Panc1 (cell line): ENCODE data around the gene CACNA1C. TPM values are rescaled to one million over a fixed set of nuclear protein-coding genes. Genes with fewer than 3 reads are reported as not detected.

Experiments
- ATAC-seq: fragments of 200-7000 bp; cut with Tn5 transposase; 2 replicates; pipeline ENCODE4 v1.9.1; 2020; ENCODE audit warnings: mild to moderate bottlenecking, moderate library complexity
- BruUV-seq: library from RNA; stranded (reverse); fragments of 400-500 nt; replicated peaks from 2 replicates; lab custom pipeline; 2021; lab: Mats Ljungman, UMichigan
- CTCF ChIA-PET: fragments of 300-600 bp; sonication (Branson Sonifier 250); formaldehyde crosslinking; loops from one replicate; lab custom pipeline; 2022; ENCODE audit warnings: antibody characterized with exemption; lab: Charles Lee
- POLR2A ChIA-PET: fragments of 300-600 bp; sonication (Branson Sonifier 250); formaldehyde crosslinking; loops from one replicate; lab custom pipeline; 2022; ENCODE audit warnings: antibody characterized with exemption; lab: Charles Lee
- DNase-seq: peaks from one replicate; pipeline ENCODE4 v3.0.0-alpha.2; 2010; ENCODE audit warnings: low read depth, low spot score
- H3K27ac ChIP-seq: 2 replicates; pipeline ENCODE4 v1.5.1; 2011; ENCODE audit warnings: mild to moderate bottlenecking, low read length, inconsistent platforms
- H3K27me3 ChIP-seq: fragments of 200-500 bp; sonication (Bioruptor generic); 2 replicates; pipeline ENCODE4 v1.6.0; 2014; ENCODE audit warnings: low read length, inconsistent platforms; ENCODE audit not compliant: control insufficient read depth, insufficient read depth
- H3K36me3 ChIP-seq: fragments of 200-500 bp; sonication (Bioruptor generic); 2 replicates; pipeline ENCODE4 v1.5.1; 2014; ENCODE audit warnings: inconsistent platforms, mild to moderate bottlenecking, low read length, moderate library complexity; ENCODE audit not compliant: control insufficient read depth, insufficient read depth
- H3K4me1 ChIP-seq: 2 replicates; pipeline ENCODE4 v1.5.1; 2011; ENCODE audit warnings: inconsistent platforms, mild to moderate bottlenecking, low read length, moderate library complexity; ENCODE audit not compliant: control insufficient read depth, insufficient read depth
- H3K4me3 ChIP-seq, 2 experiments: 2 replicates each; pipeline ENCODE4 v1.5.1; 2011 to 2012; ENCODE audit warnings: low read depth in 2 of 2, low read length in 2 of 2, mild to moderate bottlenecking in 2 of 2, inconsistent platforms in 1 of 2, moderate library complexity in 1 of 2
- H3K9me3 ChIP-seq: fragments of 200-500 bp; sonication (Bioruptor generic); 2 replicates; pipeline ENCODE4 v1.5.1; 2014; ENCODE audit warnings: low read depth, mild to moderate bottlenecking, inconsistent platforms, low read length, moderate library complexity; ENCODE audit not compliant: control insufficient read depth, insufficient read depth
- POLR2AphosphoS5 ChIP-seq: IDR thresholded peaks from 2 replicates; pipeline ENCODE4 v1.6.1; 2012; ENCODE audit warnings: mild to moderate bottlenecking, low read depth, low read length, moderate library complexity
- SIN3A ChIP-seq: IDR thresholded peaks from 2 replicates; pipeline ENCODE4 v1.6.1; 2012; ENCODE audit warnings: low read depth, mild to moderate bottlenecking, low read length, moderate library complexity, borderline replicate concordance; ENCODE audit not compliant: insufficient read depth
- TCF7L2 ChIP-seq: IDR thresholded peaks from 2 replicates; pipeline ENCODE4 v1.6.1; 2011; ENCODE audit warnings: mild to moderate bottlenecking, low read depth, low read length, inconsistent platforms
- in situ Hi-C: cut with HindIII; loops from 2 replicates; pipeline ENCODE4 v1.10.0; 2016; ENCODE audit warnings: low sequenced_read_pairs, low pct_unique_long_range_greater_than_20kb
- intact Hi-C: fragments of 100-400 bp; cut with micrococcal nuclease; formaldehyde crosslinking; loops from one replicate; pipeline ENCODE4 v1.10.0; 2022; ENCODE audit not compliant: unreplicated experiment
- total RNA-seq: library from RNA; stranded (reverse); gene quantifications from one replicate; pipeline ENCODE4 v1.2.1, GENCODE V29; 2021; ENCODE audit not compliant: unreplicated experiment
- TF ChIP-seq, protein P1 (sequence below), 2 experiments: IDR thresholded peaks; 2 replicates each; pipeline ENCODE4 v1.6.1; 2011 to 2012; ENCODE audit warnings: low read depth in 2 of 2, control low read depth in 1 of 2, low read length in 1 of 2, mild to moderate bottlenecking in 1 of 2, moderate library complexity in 1 of 2; ENCODE audit not compliant: insufficient read depth in 1 of 2
- TF ChIP-seq, protein P2 (sequence below): fragments of 450-650 bp; IDR thresholded peaks from 2 replicates; pipeline ENCODE4 v1.5.1; 2017; ENCODE audit warnings: mild to moderate bottlenecking

CACNA1C gene
- total RNA-seq, 1 experiment from 2014 or later, result 0.03 TPM

- Histone ChIP-seq H3K27ac (no peak overlapping the region), H3K4me1 (no peaks in the 10 kb centered on the region), H3K9me3 (no peaks in the 10 kb centered on the region), H3K36me3 (no peaks in the 10 kb centered on the region), H3K27me3 (peaks cover 2% of the 10 kb centered on the region; the same call in 1 of the 2 replicates), H3K4me3 (no peak overlapping the region)
- DNase-seq (no peak), ATAC-seq (no peak)
- no peak for TF ChIP-seq POLR2AphosphoS5
- intact Hi-C loops, result no loop called here
- in situ Hi-C loops, result no loop called here
- CTCF ChIA-PET, result no interaction called here
- no TSS peak for BruUV-seq
- POLR2A ChIA-PET, result no interaction called here
Measured at GRCh38 chr12:2084553-2085296, 31.9 kb downstream of the CACNA1C start.

- no peaks in the 10 kb centered on the region for H3K36me3 ChIP-seq
- ATAC-seq (no peak), DNase-seq (no peak)
- no peaks in the 10 kb centered on the region for H3K9me3 ChIP-seq
- CTCF ChIA-PET, result no interaction called here
- POLR2A ChIA-PET, result no interaction called here
- no TSS peak for BruUV-seq
- TF ChIP-seq POLR2AphosphoS5 (no peak), SIN3A (no peak), TCF7L2 (no peak)
- TF ChIP-seq, protein P1, sequence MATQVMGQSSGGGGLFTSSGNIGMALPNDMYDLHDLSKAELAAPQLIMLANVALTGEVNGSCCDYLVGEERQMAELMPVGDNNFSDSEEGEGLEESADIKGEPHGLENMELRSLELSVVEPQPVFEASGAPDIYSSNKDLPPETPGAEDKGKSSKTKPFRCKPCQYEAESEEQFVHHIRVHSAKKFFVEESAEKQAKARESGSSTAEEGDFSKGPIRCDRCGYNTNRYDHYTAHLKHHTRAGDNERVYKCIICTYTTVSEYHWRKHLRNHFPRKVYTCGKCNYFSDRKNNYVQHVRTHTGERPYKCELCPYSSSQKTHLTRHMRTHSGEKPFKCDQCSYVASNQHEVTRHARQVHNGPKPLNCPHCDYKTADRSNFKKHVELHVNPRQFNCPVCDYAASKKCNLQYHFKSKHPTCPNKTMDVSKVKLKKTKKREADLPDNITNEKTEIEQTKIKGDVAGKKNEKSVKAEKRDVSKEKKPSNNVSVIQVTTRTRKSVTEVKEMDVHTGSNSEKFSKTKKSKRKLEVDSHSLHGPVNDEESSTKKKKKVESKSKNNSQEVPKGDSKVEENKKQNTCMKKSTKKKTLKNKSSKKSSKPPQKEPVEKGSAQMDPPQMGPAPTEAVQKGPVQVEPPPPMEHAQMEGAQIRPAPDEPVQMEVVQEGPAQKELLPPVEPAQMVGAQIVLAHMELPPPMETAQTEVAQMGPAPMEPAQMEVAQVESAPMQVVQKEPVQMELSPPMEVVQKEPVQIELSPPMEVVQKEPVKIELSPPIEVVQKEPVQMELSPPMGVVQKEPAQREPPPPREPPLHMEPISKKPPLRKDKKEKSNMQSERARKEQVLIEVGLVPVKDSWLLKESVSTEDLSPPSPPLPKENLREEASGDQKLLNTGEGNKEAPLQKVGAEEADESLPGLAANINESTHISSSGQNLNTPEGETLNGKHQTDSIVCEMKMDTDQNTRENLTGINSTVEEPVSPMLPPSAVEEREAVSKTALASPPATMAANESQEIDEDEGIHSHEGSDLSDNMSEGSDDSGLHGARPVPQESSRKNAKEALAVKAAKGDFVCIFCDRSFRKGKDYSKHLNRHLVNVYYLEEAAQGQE (IDR thresholded peaks at IDR 0.05; ENCODE audit: insufficient read depth in 1 of 2, low read depth in 2 of 2, low read length in 1 of 2), result no peak
- TF ChIP-seq, protein P2, sequence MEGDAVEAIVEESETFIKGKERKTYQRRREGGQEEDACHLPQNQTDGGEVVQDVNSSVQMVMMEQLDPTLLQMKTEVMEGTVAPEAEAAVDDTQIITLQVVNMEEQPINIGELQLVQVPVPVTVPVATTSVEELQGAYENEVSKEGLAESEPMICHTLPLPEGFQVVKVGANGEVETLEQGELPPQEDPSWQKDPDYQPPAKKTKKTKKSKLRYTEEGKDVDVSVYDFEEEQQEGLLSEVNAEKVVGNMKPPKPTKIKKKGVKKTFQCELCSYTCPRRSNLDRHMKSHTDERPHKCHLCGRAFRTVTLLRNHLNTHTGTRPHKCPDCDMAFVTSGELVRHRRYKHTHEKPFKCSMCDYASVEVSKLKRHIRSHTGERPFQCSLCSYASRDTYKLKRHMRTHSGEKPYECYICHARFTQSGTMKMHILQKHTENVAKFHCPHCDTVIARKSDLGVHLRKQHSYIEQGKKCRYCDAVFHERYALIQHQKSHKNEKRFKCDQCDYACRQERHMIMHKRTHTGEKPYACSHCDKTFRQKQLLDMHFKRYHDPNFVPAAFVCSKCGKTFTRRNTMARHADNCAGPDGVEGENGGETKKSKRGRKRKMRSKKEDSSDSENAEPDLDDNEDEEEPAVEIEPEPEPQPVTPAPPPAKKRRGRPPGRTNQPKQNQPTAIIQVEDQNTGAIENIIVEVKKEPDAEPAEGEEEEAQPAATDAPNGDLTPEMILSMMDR, result no peak
- peaks cover 2% of the 10 kb centered on the region; the same call in 1 of the 2 replicates for H3K27me3 ChIP-seq
- in situ Hi-C loops, result no loop called here
- no peak overlapping the region for H3K4me3 ChIP-seq
- H3K27ac ChIP-seq, result no peak overlapping the region
- intact Hi-C loops, result no loop called here
- no peaks in the 10 kb centered on the region for H3K4me1 ChIP-seq
Measured at GRCh38 chr12:2092354-2092753, 39.6 kb downstream of the CACNA1C start.

DNA sequence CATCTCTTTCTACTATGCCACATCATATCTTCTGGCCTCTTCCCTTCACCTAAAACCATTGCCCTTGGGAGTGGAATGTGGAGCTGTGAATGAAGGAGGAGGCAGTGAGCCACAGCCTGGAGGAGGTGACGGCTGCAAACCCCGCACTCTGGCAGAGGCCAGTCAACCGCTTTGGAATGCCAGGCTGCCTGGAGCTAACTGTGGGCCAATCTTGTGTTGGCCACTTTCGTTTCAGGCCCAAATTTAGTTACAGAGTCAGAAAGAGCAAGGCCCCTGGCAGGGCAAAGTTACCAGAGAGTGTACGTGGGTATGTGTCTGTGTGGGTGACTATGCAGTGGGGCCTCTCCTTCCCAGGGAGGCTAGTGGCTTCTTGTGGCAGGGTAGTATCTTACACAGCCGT lies 40.1 kb downstream of the CACNA1C start:
- ATAC-seq (no peak), DNase-seq (no peak)
- Histone ChIP-seq H3K4me3 (no peak overlapping the region), H3K27ac (no peak overlapping the region), H3K27me3 (peaks cover 2% of the 10 kb centered on the region; the same call in 1 of the 2 replicates), H3K9me3 (no peaks in the 10 kb centered on the region), H3K4me1 (no peaks in the 10 kb centered on the region), H3K36me3 (no peaks in the 10 kb centered on the region)
- in situ Hi-C loops (no loop called here), intact Hi-C loops (no loop called here)
- no peak for TF ChIP-seq TCF7L2
- no peak for TF ChIP-seq POLR2AphosphoS5
- TF ChIP-seq, protein P2, result no peak
- TF ChIP-seq, protein P1 (IDR thresholded peaks at IDR 0.05; ENCODE audit: insufficient read depth in 1 of 2, low read depth in 2 of 2, low read length in 1 of 2), result no peak
- no peak for TF ChIP-seq SIN3A
- POLR2A ChIA-PET, result no interaction called here
- CTCF ChIA-PET, result no interaction called here
- BruUV-seq, result no TSS peak
